H7 (cell line): ENCODE measurements around the gene ANGPT4. TPM values are rescaled to one million over a fixed set of nuclear protein-coding genes. Genes with fewer than 3 reads are reported as not detected.
"Not testable (repeated sequence)": the region's sequence is repeated elsewhere in the genome, so short reads cannot be mapped to it uniquely, and the experiment has no call there.

Experiments used
- DNase-seq: peaks from one replicate; pipeline ENCODE4 v3.0.0; 2012
- H3K27me3 ChIP-seq: 2 replicates; pipeline ENCODE4 v1.6.0; 2011; ENCODE audit warnings: mild to moderate bottlenecking, low read length; ENCODE audit not compliant: control insufficient read depth, insufficient read depth
- H3K36me3 ChIP-seq: replicated peaks from 2 replicates; pipeline ENCODE4 v1.5.1; 2011; ENCODE audit warnings: low read length; ENCODE audit not compliant: control insufficient read depth, insufficient read depth
- H3K4me3 ChIP-seq: 2 replicates; pipeline ENCODE4 v1.5.1; 2011; ENCODE audit warnings: low read depth, mild to moderate bottlenecking, control low read depth, low read length, moderate library complexity; ENCODE audit not compliant: insufficient read depth
- total RNA-seq: library from RNA; depleted of rRNA; stranded (reverse); fragments of >200 nt; shearing (Covaris generic); gene quantifications from 2 replicates; pipeline ENCODE4 v1.2.3, GENCODE V29; 2014

ANGPT4 gene
- total RNA-seq, 1 experiment from 2014 or later = 0.31 TPM

GRCh38 chr20:860891-861290, 55.2 kb downstream of the ANGPT4 start:
- Histone ChIP-seq H3K36me3 (no peaks in the 10 kb centered on the region), H3K27me3 (no peaks in the 10 kb centered on the region), H3K4me3 (no peak overlapping the region)
- DNase-seq = no peak

- H3K27me3 ChIP-seq = no peaks in the 10 kb centered on the region
- DNase-seq = no peak
- no peak overlapping the region for H3K4me3 ChIP-seq
- no peaks in the 10 kb centered on the region for H3K36me3 ChIP-seq
Observed at GRCh38 chr20:859751-860231, 56.3 kb downstream of the ANGPT4 start.

- Histone ChIP-seq H3K27me3 (no peaks in the 10 kb centered on the region), H3K4me3 (no peak overlapping the region), H3K36me3 (no peaks in the 10 kb centered on the region)
- no peak for DNase-seq
Observed at GRCh38 chr20:858011-858410, 58.1 kb downstream of the ANGPT4 start.

GRCh38 chr20:856361-856775, 59.8 kb downstream of the ANGPT4 start:
- no peak for DNase-seq

GRCh38 chr20:855466-856360, 60.4 kb downstream of the ANGPT4 start:
- Histone ChIP-seq H3K36me3 (no peaks in the 10 kb centered on the region), H3K4me3 (no peak overlapping the region), H3K27me3 (no peaks in the 10 kb centered on the region)
- DNase-seq = no peak

More at GRCh38 chr20:856361-856775, 59.8 kb downstream of the ANGPT4 start:
- Histone ChIP-seq H3K4me3 (no peak overlapping the region), H3K27me3 (no peaks in the 10 kb centered on the region), H3K36me3 (no peaks in the 10 kb centered on the region)

GRCh38 chr20:854601-855000, 61.5 kb downstream of the ANGPT4 start:
- no peak for DNase-seq
- Histone ChIP-seq H3K27me3 (no peaks in the 10 kb centered on the region), H3K36me3 (no peaks in the 10 kb centered on the region), H3K4me3 (no peak overlapping the region)

- Histone ChIP-seq H3K27me3 (no peaks in the 10 kb centered on the region), H3K36me3 (no peaks in the 10 kb centered on the region), H3K4me3 (no peak overlapping the region)
- DNase-seq = no peak
Observed at GRCh38 chr20:853406-853996, 62.6 kb downstream of the ANGPT4 start.

- peaks cover 23% of the 10 kb centered on the region for H3K27me3 ChIP-seq
- DNase-seq, H3K36me3 ChIP-seq, H3K4me3 ChIP-seq: not testable (repeated sequence)
Observed at GRCh38 chr20:848731-849130, 67.4 kb downstream of the ANGPT4 start.

GRCh38 chr20:848193-848592, 67.9 kb downstream of the ANGPT4 start:
- H3K4me3 ChIP-seq = no peak overlapping the region
- no peaks in the 10 kb centered on the region for H3K36me3 ChIP-seq
- no peak for DNase-seq
- peaks cover 27% of the 10 kb centered on the region for H3K27me3 ChIP-seq

GRCh38 chr20:846894-847278, 69.2 kb downstream of the ANGPT4 start:
- no peak for DNase-seq
- peaks cover 40% of the 10 kb centered on the region for H3K27me3 ChIP-seq

GRCh38 chr20:845941-846893, 69.9 kb downstream of the ANGPT4 start:
- Histone ChIP-seq H3K4me3 (peak overlapping the region; percentile 55; the same call in 1 of the 2 replicates), H3K27me3 (peaks cover 47% of the 10 kb centered on the region)
- no peak for DNase-seq

More at GRCh38 chr20:846894-847278, 69.2 kb downstream of the ANGPT4 start:
- Histone ChIP-seq H3K4me3 (no peak overlapping the region), H3K36me3 (no peaks in the 10 kb centered on the region)

GRCh38 chr20:845226-845868, 70.8 kb downstream of the ANGPT4 start:
- peak; percentile 76 for DNase-seq
- Histone ChIP-seq H3K4me3 (peak overlapping the region; percentile 55), H3K27me3 (peaks cover 52% of the 10 kb centered on the region)

More at GRCh38 chr20:845941-846893, 69.9 kb downstream of the ANGPT4 start:
- H3K36me3 ChIP-seq = no peaks in the 10 kb centered on the region

GRCh38 chr20:844473-845225, 71.5 kb downstream of the ANGPT4 start:
- peak; percentile 99 for DNase-seq
- H3K27me3 ChIP-seq = peaks cover 55% of the 10 kb centered on the region
- no peaks in the 10 kb centered on the region for H3K36me3 ChIP-seq
- peak overlapping the region; percentile 55 for H3K4me3 ChIP-seq

More at GRCh38 chr20:845226-845868, 70.8 kb downstream of the ANGPT4 start:
- H3K36me3 ChIP-seq = no peaks in the 10 kb centered on the region
